HG02885 (cell line): Measurements from ENCODE around the gene CRAMP1.
"Not testable (repeated sequence)": the region's sequence is repeated elsewhere in the genome, so short reads cannot be mapped to it uniquely, and the experiment has no call there.

Source experiments
- ATAC-seq: cut with Tn5 transposase; IDR thresholded peaks from one replicate; pipeline ENCODE4 v1.9.1; 2021; ENCODE audit warnings: mild to moderate bottlenecking; ENCODE audit not compliant: unreplicated experiment, poor library complexity

Gene CRAMP1

DNA sequence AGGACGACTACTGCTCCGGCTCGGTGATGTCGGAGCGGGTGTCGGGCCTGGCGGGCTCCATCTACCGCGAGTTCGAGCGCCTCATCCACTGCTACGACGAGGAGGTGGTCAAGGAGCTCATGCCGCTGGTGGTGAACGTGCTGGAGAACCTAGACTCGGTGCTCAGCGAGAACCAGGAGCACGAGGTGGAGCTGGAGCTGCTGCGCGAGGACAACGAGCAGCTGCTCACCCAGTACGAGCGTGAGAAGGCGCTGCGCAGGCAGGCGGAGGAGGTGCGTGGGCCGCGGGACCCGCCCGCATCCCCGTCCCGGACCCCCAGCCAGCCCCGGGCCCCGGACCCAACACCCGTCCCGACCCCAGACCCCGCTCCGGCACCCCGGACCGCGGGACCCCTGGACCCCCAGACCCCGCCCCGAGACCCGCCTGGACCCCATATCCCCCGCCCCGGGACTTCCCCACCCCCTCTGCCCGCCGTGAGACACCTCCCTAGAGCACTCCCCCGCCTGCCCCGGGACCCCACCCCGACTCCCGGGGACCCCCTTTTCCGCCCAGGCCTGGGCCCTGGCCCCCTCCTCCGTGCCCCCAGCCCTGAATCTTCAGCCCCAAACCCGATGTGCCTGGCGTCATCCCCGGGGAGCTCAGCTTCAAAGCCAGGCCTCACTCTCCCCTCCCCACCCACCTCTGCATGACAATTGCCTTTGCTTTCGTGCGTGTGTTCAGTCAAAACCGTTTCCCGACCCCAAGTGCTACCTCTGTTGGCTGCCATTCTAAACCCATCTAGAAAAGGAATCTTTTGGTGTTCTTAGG lies 94.4 kb downstream of the CRAMP1 start:
- peak; percentile 27 for ATAC-seq

DNA sequence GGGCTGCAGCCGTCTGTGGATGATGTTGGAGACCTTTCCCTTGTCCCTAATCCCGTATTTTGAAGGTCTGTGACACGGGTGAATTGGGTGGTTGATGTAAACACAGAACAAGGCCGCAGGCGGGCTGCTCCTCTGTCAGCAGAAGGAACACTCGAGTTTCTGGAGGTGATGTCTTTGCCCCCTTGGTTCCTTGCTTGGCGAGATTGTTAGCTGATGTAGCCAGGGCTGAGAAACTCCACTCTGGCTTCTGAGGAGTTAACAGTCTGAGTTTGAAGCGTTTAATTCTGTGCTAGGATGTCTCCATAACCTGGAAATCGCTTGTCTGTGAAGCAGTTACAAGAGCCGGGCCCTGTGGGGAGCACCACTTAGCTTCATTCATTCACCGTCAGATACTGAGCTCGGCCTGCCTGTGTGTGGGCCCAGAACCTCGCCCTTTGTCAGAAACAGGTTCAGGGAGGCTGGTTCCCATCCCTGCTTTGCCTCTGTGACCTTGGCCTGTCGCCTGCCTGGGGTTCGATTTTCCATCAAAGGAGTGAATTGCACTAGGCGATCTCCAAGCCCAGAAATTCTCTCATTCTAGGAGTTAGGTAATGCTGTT lies 95.1 kb downstream of the CRAMP1 start:
- no peak for ATAC-seq

DNA sequence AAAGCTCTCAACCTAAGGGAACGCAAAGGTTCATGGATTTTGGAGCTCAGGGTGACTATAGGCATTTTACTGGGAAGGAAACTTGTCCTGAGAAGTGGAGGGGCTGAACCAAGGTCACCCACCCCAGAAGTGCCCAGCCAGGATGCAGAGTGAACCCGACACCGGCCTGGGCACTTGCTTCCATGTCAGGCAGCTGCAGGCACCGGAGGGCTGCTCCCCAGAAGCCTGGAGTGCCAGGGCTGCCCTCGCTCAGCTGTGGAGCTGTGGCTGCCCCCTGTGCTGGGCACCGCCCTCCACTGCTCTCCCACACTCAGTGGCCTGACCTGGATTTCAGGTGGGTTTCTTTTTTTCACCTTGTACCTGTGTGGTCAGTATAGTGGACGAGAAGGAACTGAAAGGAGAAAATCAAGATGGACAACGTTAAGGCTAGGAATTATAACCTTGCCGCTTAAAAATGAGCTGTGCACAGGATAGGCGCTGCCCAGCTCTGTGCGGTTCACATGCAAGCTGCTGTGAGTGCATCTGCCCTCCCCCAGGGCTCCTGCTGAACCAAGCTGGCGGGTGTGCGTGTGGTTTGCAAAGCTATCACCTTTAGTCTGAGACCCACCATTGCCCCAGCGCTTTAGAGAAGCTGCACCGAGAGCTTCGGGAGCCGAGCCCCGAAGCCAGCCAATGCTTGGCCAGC lies 96.1 kb downstream of the CRAMP1 start:
- no peak for ATAC-seq

DNA sequence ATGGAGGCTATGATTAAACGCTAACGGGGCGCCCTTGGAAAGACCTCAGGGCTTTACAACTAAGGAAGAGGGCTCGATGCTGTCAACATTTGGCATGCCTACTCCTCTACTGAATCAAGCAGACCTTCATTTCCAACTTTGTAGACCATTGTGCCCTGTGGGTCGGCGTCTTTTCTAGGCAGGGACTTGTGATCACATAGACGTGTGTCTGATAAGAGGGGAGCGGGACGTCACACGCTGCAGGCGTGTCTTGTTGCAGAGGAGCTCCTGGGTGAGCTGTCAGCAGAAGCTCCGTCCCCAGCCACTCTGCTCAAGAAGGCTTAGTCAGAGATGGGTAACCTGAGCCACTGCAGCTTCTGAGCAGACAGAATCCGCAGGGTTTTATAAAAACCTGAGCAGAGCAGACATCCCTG lies 96.6 kb downstream of the CRAMP1 start:
- ATAC-seq = no peak

DNA sequence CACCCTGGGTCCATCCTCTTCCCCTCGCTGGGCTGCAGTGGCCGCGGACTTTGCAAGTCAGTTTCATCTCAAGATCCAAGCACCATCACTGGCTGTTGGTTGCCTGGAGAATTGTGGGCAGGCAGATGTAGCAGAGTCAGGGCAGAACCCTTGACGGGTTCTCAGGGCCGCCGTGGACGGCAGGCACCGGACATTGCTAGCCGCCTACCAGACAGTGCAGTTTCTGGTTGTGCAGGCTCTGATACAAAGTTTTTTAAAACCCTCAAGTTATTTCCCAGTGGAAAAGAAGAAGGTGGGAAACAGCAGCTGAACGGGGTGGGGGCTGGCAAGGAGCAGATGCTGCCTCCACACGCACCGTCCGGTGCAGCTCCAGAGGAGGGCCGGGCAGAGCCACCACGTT lies 97.2 kb downstream of the CRAMP1 start:
- no peak for ATAC-seq

DNA sequence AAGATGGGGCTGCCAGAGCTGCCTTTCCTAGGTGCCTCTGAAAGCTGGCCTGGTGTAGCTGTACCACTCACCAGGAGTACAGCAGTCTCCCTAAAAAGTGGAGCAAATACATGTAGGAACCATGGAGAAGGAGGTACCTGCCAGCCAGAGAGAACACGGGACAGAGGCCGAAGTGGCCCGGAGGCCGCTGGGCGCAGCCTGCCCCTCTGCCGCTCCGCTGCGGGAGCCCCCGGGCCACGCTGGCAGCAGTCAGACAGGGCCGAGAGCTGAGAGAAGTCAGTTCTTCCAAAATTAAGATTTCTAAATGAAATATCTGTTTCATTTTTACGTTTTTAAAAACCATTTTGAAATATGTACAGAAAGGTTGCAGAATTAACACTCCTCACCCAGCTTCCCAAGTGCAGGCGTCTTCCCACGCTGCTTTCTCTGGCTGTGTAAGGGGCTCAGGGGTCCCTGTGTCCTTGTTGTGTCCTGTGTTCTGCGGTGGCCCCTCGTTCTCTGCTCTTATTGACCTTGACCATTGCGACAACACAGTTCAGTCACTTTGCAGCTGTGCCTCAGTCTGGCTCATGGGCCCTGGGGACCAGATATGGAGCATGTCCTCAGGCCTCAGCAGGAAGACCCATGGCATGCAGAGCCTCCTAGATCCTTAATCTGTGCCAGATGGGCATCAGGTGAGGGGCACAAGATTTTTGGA lies 98.8 kb downstream of the CRAMP1 start:
- ATAC-seq = no peak

DNA sequence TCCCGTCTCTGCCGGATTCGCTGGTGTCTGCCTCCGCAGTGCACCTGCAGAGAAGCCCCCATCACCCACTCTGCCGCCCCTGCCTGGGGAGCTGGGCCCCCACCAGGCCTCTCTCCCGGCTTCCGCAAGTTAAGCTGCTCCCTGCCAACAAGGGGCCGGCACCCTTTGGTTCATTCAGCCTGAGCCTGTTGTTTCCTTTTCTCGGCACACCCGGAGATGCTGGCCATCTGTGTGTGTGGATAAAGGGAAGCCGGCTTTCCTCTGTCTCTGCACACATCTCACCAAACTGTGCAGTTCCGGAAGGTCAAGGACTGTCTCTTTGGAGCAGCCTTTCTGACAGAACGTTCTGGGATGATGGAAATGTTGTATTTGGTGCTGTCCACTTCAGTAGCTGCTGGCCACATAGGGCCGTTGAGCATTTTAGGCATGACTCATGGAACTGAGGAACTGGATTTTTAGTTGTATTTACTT lies 100.7 kb downstream of the CRAMP1 start:
- ATAC-seq = no peak

DNA sequence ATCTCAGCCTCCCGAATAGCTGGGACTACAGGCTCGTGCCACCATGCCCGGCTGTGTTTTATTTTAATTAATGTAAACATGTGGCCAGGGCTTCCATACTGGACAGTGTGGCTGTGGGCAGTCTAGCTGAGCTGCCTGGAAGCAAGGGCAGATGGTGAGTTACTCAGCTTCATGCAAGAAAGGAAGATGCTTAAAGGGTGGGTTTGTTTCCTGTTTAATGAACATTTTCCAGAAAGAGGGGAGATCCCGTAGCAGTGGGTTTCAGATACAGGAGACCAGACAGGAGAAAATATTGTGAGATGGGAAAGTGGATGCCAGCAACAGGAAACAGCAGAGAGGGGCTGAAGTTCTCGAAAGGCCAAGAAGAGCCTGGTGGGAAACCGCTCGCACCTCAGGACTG lies 101.2 kb downstream of the CRAMP1 start:
- no peak for ATAC-seq

DNA sequence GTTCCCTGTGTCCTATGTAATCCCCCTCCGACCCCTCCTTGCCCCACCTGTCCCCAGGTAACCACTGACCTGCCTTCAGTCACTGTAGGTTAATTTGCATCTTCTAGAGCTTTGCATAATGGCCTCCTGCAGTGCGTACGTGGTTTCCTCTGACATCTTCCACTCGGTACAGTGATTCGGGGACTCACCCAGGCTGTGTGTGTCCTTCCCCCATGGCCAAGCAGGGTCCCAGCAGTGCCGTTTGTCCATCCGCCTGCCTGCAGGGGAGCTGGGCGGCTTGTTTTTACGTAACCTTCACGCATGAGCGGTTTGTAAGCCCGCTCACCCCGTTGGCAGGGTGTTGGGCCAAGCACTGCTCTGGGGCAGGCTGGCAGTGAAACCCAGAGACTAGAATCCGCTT lies 101.8 kb downstream of the CRAMP1 start:
- no peak for ATAC-seq

DNA sequence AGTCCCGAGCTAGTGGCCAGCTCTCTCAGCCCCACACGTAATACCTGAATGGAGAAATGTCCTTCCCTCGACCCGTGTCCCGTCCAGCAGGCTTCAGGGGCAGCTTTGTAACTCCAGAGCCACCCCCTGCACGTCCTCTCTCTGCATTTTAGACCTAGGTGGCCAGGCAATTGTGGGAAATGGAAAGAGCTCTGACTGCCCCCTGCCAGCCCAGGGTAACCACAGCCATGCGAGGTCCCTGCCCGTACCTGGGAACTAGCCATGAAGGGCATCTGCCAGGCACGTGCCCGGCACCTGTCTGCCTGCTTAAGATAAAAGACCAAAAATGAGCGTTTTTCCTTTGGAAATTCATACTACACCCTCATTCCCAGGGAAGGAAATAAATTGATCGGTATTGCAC lies 103.1 kb downstream of the CRAMP1 start:
- no peak for ATAC-seq

DNA sequence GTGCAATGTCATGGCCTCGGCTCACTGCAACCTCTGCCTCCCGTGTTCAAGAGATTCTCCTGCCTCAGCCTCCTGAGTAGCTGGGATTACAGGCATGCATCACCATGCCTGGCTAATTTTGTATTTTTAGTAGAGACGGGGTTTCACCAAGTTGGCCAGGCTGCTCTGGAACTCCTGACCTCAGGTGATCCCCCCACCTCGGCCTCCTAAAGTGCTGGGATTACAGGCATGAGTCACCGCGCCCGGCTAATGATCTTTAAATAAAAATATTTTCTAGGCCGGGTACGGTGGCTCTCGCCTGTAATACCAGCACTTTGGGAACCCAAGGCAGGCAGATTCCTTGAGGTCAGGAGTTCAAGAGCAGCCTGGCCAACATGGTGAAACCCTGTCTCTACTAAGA lies 106.1 kb downstream of the CRAMP1 start:
- ATAC-seq = not testable (repeated sequence)

DNA sequence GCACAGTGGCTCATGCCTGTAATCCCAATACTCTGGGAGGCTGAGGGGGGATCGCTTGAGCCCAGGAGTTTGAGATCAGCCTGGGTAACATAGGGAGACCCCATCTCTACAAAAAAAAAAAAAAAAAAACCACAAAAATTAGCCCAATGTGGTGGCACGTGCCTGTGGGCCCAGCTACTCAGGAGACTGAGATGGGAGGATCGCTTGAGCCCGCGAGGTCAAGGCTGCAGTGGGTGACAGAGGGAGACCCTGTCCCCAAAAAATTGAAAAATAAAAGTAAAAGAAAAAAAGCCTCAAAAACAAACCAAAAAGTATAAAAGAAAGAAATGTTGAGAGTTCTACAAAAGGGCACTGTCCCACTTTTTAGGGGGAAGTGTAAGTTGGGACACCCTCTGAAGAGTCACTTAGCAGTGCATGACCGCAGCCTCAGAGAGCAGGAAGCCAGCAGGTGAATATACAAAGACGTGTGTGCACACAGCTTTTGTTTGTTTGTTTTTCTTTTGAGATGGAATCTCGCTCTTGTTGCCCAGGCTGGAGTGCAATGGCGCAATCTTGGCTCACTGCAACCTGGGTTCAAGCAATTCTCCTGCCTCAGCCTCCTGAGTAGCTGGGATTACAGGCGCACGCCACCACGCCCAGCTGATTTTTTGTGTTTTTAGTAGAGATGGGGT lies 107.5 kb downstream of the CRAMP1 start:
- ATAC-seq = not testable (repeated sequence)

DNA sequence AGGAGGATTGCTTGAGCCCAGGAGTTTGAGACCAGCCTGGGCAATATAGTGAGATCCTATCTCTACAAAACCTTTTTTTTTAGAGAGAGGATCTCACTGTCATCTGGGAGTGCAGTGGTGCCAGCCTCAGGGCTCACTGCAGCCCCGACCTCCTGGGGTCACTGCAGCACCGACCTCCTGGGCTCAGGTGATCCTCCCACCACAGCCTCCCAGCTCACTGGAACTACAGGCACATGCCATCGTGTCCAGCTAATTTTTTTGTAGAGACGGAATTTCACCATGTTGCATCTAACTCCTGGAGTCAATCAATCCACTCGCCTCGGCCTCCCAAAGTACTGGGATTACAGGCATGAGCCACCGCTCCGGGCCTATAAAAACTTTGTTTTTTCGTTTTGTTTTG lies 109.2 kb downstream of the CRAMP1 start:
- no peak for ATAC-seq

DNA sequence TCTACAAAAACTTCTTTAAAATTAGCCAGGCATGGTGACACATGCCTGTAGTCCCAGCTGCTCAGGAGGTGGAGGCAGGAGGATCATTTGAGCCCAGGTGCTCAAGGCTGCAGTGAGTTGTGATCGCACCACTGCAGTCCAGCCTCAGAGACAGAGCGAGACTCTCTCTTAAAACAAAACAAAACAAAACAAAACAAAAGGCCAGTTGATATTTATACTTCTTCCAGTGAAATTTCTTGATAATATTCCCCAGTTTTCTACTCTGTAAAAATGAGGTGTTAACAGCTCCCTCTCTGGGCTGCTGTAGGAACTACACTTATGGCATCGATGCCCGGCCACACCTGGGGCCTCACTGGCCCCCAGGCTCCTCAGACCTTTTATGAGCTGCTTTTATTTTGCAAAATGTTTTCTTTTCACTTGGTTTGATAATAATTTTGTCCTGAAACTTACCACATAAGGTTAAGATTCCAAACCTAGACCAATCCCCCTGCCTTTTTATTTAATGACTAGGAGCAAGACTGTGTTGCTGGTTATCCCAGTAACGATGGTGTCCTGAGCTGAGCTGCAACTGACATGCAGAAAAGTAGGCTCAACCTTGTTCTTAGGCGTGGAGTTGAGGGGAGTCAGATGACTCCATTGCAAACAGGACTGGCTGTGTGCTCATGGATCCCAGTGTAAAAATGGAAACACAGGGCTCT lies 111.4 kb downstream of the CRAMP1 start:
- ATAC-seq = no peak

DNA sequence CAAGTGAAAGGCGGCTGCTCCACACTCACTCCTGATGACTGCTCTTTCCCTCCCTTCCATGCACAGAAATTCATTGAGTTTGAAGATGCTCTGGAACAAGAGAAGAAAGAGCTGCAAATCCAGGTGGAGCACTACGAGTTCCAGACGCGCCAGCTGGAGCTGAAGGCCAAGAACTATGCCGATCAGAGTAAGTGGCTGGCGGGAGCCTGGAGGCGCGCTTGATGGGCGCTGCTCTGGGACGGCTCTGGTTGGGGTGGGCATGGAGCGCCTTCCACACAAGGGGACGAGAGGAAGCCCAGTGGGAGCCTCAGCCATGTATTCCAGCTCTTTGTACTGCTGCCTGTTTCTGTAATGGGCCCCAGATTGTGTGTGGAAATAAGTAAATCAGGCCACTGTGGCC lies 112.3 kb downstream of the CRAMP1 start:
- ATAC-seq = no peak

DNA sequence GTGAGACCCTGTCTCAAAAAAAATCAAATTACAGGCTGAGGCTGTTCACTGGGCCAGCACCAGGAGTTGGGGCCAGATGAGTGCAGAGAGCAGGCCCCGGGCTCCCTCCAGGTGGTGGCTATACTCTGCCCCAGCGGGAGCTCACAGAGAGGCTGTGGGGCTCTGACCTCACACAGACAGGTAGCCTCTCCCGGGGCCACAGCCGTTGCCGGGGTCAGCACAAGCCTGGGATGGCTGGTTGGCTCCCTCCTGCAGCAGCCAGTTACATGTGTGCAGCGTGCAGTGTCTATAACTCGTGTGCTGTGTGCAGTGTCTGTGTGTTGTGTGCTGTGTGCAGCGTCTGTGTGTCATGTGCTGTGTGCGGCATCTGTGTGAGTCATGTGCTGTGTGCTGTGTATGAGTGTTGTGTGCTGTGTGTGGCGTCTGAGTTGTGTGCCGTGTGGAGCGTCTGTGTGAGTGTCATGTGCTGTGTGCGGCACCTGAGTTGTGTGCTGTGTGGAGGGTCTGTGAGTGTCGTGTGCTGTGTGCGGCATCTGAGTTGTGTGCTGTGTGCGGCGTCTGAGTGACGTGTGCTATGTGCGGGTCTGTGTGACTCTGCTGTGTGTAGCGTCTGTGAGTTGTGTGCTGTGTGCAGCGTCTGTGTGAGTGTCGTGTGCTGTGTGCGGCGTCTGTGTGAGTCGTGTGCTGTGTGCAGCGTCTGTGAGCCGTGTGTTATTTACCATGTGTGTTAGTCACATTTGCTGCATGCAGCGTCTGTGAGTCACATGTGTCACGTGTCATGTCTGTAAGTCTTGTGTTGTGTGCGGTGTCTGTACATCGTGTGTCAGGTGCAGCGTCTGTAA lies 114.7 kb downstream of the CRAMP1 start:
- no peak for ATAC-seq
